OCI-LY1 (cell line): ENCODE data around the gene LRG1.

Experiments
- EZH2 ChIP-seq: fragments of 200-600 bp; sonication (generic), shearing (Covaris generic); IDR thresholded peaks from 2 replicates; pipeline ENCODE4 v1.8.0; 2017; ENCODE audit warnings: borderline replicate concordance, mixed run types, mild to moderate bottlenecking, antibody characterized with exemption, low read length, moderate library complexity, mixed read lengths
- TF ChIP-seq, protein P1 (sequence below): fragments of 200-600 bp; sonication (generic), shearing (Covaris generic); IDR thresholded peaks from 2 replicates; pipeline ENCODE4 v1.5.1; 2017; ENCODE audit warnings: mild to moderate bottlenecking, antibody characterized with exemption, low read length, moderate library complexity, mixed read lengths

DNA sequence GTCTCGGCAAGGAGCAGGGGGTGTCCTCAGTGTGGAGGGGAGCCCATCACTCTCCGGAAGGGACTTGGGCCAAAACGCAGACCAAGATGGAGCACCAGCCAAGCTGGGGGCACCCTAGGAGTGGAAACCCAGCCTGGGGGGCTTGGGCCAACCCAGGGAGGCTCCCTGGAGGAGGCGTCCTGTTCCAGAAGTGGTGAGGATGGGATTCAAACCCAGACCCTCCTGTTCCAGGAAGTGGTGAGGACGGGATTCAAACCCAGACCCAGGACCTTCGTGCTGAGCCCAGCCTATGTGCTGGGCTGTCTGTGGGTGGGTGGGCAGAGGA is 20.7 kb downstream of the LRG1 start:
- no peak for TF ChIP-seq EZH2
- TF ChIP-seq, protein P1, sequence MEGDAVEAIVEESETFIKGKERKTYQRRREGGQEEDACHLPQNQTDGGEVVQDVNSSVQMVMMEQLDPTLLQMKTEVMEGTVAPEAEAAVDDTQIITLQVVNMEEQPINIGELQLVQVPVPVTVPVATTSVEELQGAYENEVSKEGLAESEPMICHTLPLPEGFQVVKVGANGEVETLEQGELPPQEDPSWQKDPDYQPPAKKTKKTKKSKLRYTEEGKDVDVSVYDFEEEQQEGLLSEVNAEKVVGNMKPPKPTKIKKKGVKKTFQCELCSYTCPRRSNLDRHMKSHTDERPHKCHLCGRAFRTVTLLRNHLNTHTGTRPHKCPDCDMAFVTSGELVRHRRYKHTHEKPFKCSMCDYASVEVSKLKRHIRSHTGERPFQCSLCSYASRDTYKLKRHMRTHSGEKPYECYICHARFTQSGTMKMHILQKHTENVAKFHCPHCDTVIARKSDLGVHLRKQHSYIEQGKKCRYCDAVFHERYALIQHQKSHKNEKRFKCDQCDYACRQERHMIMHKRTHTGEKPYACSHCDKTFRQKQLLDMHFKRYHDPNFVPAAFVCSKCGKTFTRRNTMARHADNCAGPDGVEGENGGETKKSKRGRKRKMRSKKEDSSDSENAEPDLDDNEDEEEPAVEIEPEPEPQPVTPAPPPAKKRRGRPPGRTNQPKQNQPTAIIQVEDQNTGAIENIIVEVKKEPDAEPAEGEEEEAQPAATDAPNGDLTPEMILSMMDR, result no peak
